Panc1 (cell line): ENCODE results near the gene POSTN. TPM values are rescaled to one million over a fixed set of nuclear protein-coding genes. Genes with fewer than 3 reads are reported as not detected.

Experiments used
- ATAC-seq: fragments of 200-7000 bp; cut with Tn5 transposase; 2 replicates; pipeline ENCODE4 v1.9.1; 2020; ENCODE audit warnings: mild to moderate bottlenecking, moderate library complexity
- BruUV-seq: library from RNA; stranded (reverse); fragments of 400-500 nt; replicated peaks from 2 replicates; lab custom pipeline; 2021; lab: Mats Ljungman, UMichigan
- CTCF ChIA-PET: fragments of 300-600 bp; sonication (Branson Sonifier 250); formaldehyde crosslinking; loops from one replicate; lab custom pipeline; 2022; ENCODE audit warnings: antibody characterized with exemption; lab: Charles Lee
- POLR2A ChIA-PET: fragments of 300-600 bp; sonication (Branson Sonifier 250); formaldehyde crosslinking; loops from one replicate; lab custom pipeline; 2022; ENCODE audit warnings: antibody characterized with exemption; lab: Charles Lee
- DNase-seq: peaks from one replicate; pipeline ENCODE4 v3.0.0-alpha.2; 2010; ENCODE audit warnings: low read depth, low spot score
- H3K27ac ChIP-seq: 2 replicates; pipeline ENCODE4 v1.5.1; 2011; ENCODE audit warnings: mild to moderate bottlenecking, low read length, inconsistent platforms
- H3K27me3 ChIP-seq: fragments of 200-500 bp; sonication (Bioruptor generic); 2 replicates; pipeline ENCODE4 v1.6.0; 2014; ENCODE audit warnings: low read length, inconsistent platforms; ENCODE audit not compliant: control insufficient read depth, insufficient read depth
- H3K36me3 ChIP-seq: fragments of 200-500 bp; sonication (Bioruptor generic); 2 replicates; pipeline ENCODE4 v1.5.1; 2014; ENCODE audit warnings: inconsistent platforms, mild to moderate bottlenecking, low read length, moderate library complexity; ENCODE audit not compliant: control insufficient read depth, insufficient read depth
- H3K4me1 ChIP-seq: 2 replicates; pipeline ENCODE4 v1.5.1; 2011; ENCODE audit warnings: inconsistent platforms, mild to moderate bottlenecking, low read length, moderate library complexity; ENCODE audit not compliant: control insufficient read depth, insufficient read depth
- H3K4me3 ChIP-seq, 2 experiments: 2 replicates each; pipeline ENCODE4 v1.5.1; 2011 to 2012; ENCODE audit warnings: low read depth in 2 of 2, low read length in 2 of 2, mild to moderate bottlenecking in 2 of 2, inconsistent platforms in 1 of 2, moderate library complexity in 1 of 2
- H3K9me3 ChIP-seq: fragments of 200-500 bp; sonication (Bioruptor generic); 2 replicates; pipeline ENCODE4 v1.5.1; 2014; ENCODE audit warnings: low read depth, mild to moderate bottlenecking, inconsistent platforms, low read length, moderate library complexity; ENCODE audit not compliant: control insufficient read depth, insufficient read depth
- POLR2AphosphoS5 ChIP-seq: IDR thresholded peaks from 2 replicates; pipeline ENCODE4 v1.6.1; 2012; ENCODE audit warnings: mild to moderate bottlenecking, low read depth, low read length, moderate library complexity
- SIN3A ChIP-seq: IDR thresholded peaks from 2 replicates; pipeline ENCODE4 v1.6.1; 2012; ENCODE audit warnings: low read depth, mild to moderate bottlenecking, low read length, moderate library complexity, borderline replicate concordance; ENCODE audit not compliant: insufficient read depth
- TCF7L2 ChIP-seq: IDR thresholded peaks from 2 replicates; pipeline ENCODE4 v1.6.1; 2011; ENCODE audit warnings: mild to moderate bottlenecking, low read depth, low read length, inconsistent platforms
- in situ Hi-C: cut with HindIII; loops from 2 replicates; pipeline ENCODE4 v1.10.0; 2016; ENCODE audit warnings: low sequenced_read_pairs, low pct_unique_long_range_greater_than_20kb
- intact Hi-C: fragments of 100-400 bp; cut with micrococcal nuclease; formaldehyde crosslinking; loops from one replicate; pipeline ENCODE4 v1.10.0; 2022; ENCODE audit not compliant: unreplicated experiment
- total RNA-seq: library from RNA; stranded (reverse); gene quantifications from one replicate; pipeline ENCODE4 v1.2.1, GENCODE V29; 2021; ENCODE audit not compliant: unreplicated experiment
- TF ChIP-seq, protein P1 (sequence below): fragments of 450-650 bp; IDR thresholded peaks from 2 replicates; pipeline ENCODE4 v1.5.1; 2017; ENCODE audit warnings: mild to moderate bottlenecking
- TF ChIP-seq, protein P2 (sequence below), 2 experiments: IDR thresholded peaks; 2 replicates each; pipeline ENCODE4 v1.6.1; 2011 to 2012; ENCODE audit warnings: low read depth in 2 of 2, control low read depth in 1 of 2, low read length in 1 of 2, mild to moderate bottlenecking in 1 of 2, moderate library complexity in 1 of 2; ENCODE audit not compliant: insufficient read depth in 1 of 2

The POSTN gene
- total RNA-seq, 1 experiment from 2014 or later = 0.08 TPM

DNA sequence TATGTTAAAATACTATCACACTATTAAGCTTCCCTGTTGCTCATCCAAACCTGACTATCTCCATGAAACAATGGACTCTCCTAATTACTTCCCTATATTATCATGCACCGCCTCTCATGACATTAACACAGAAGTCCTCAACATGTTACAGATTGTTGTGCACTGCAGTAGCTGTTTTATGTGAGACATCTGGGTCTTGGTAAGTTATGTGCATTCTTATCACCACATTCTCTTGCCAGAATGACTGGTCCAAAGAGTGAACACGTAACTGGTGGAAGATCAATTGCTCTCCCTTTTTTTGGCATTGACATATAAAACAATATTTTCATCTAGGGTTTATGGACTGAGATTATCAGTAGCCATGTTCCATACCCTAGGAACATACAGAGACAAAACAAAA lies 59.4 kb downstream of the POSTN start:
- in situ Hi-C loops (no loop called here), intact Hi-C loops (no loop called here)
- H3K4me3 ChIP-seq = no peak overlapping the region
- no TSS peak for BruUV-seq
- H3K36me3 ChIP-seq = no peaks in the 10 kb centered on the region
- DNase-seq = no peak
- ChIA-PET CTCF (no interaction called here), POLR2A (no interaction called here)
- no peaks in the 10 kb centered on the region for H3K27me3 ChIP-seq
- no peaks in the 10 kb centered on the region for H3K9me3 ChIP-seq
- no peak overlapping the region for H3K27ac ChIP-seq
- no peaks in the 10 kb centered on the region for H3K4me1 ChIP-seq
- ATAC-seq = no peak
- TF ChIP-seq TCF7L2 (no peak), POLR2AphosphoS5 (no peak), SIN3A (no peak)
- TF ChIP-seq, protein P1, sequence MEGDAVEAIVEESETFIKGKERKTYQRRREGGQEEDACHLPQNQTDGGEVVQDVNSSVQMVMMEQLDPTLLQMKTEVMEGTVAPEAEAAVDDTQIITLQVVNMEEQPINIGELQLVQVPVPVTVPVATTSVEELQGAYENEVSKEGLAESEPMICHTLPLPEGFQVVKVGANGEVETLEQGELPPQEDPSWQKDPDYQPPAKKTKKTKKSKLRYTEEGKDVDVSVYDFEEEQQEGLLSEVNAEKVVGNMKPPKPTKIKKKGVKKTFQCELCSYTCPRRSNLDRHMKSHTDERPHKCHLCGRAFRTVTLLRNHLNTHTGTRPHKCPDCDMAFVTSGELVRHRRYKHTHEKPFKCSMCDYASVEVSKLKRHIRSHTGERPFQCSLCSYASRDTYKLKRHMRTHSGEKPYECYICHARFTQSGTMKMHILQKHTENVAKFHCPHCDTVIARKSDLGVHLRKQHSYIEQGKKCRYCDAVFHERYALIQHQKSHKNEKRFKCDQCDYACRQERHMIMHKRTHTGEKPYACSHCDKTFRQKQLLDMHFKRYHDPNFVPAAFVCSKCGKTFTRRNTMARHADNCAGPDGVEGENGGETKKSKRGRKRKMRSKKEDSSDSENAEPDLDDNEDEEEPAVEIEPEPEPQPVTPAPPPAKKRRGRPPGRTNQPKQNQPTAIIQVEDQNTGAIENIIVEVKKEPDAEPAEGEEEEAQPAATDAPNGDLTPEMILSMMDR = no peak
- TF ChIP-seq, protein P2, sequence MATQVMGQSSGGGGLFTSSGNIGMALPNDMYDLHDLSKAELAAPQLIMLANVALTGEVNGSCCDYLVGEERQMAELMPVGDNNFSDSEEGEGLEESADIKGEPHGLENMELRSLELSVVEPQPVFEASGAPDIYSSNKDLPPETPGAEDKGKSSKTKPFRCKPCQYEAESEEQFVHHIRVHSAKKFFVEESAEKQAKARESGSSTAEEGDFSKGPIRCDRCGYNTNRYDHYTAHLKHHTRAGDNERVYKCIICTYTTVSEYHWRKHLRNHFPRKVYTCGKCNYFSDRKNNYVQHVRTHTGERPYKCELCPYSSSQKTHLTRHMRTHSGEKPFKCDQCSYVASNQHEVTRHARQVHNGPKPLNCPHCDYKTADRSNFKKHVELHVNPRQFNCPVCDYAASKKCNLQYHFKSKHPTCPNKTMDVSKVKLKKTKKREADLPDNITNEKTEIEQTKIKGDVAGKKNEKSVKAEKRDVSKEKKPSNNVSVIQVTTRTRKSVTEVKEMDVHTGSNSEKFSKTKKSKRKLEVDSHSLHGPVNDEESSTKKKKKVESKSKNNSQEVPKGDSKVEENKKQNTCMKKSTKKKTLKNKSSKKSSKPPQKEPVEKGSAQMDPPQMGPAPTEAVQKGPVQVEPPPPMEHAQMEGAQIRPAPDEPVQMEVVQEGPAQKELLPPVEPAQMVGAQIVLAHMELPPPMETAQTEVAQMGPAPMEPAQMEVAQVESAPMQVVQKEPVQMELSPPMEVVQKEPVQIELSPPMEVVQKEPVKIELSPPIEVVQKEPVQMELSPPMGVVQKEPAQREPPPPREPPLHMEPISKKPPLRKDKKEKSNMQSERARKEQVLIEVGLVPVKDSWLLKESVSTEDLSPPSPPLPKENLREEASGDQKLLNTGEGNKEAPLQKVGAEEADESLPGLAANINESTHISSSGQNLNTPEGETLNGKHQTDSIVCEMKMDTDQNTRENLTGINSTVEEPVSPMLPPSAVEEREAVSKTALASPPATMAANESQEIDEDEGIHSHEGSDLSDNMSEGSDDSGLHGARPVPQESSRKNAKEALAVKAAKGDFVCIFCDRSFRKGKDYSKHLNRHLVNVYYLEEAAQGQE (IDR thresholded peaks at IDR 0.05; ENCODE audit: insufficient read depth in 1 of 2, low read depth in 2 of 2, low read length in 1 of 2) = no peak

DNA sequence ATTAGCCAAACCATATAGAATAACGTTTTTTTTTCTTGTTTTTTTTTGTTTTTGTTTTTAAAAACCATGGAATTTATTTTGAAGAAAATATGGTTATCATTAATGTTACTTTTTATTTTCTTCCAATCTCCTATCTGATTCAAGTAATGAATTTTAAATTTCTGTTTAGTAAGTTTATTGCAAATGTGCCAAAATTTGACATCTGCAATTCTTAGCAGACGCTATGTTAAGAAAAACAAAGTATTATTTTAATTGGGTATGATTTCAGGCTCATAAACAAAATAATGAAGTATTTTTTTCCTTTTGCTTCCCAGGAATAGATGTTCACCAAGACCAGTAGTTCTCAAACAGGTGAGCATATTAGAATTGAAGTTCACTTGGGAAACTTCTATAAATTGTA lies 63.1 kb downstream of the POSTN start:
- intact Hi-C loops (no loop called here), in situ Hi-C loops (no loop called here)
- TF ChIP-seq, protein P1 = no peak
- TF ChIP-seq SIN3A (no peak), TCF7L2 (no peak), POLR2AphosphoS5 (no peak)
- TF ChIP-seq, protein P2 (IDR thresholded peaks at IDR 0.05; ENCODE audit: insufficient read depth in 1 of 2, low read depth in 2 of 2, low read length in 1 of 2) = no peak
- H3K4me3 ChIP-seq = no peak overlapping the region
- ATAC-seq (no peak), DNase-seq (no peak)
- no peaks in the 10 kb centered on the region for H3K36me3 ChIP-seq
- H3K9me3 ChIP-seq = no peaks in the 10 kb centered on the region
- no peak overlapping the region for H3K27ac ChIP-seq
- H3K27me3 ChIP-seq = no peaks in the 10 kb centered on the region
- no peaks in the 10 kb centered on the region for H3K4me1 ChIP-seq
- ChIA-PET CTCF (no interaction called here), POLR2A (no interaction called here)
- BruUV-seq = no TSS peak
